H1 (cell line): ENCODE measurements around the gene SPDEF. TPM values are rescaled to one million over a fixed set of nuclear protein-coding genes. Genes with fewer than 3 reads are reported as not detected.

Experiments
- CTCF ChIA-PET: fragments of 300-600 bp; sonication (Branson Sonifier 250); formaldehyde crosslinking; loops from one replicate; lab custom pipeline; 2021; ENCODE audit not compliant: partially characterized antibody; lab: Charles Lee
- POLR2A ChIA-PET: fragments of 300-600 bp; sonication (Branson Sonifier 250); formaldehyde crosslinking; loops from one replicate; lab custom pipeline; 2021; ENCODE audit warnings: inconsistent platforms; ENCODE audit not compliant: partially characterized antibody; lab: Charles Lee
- DNase-seq, 2 experiments: peaks; one replicate each; pipeline versions ENCODE4 v3.0.0 to v3.0.0-alpha.2; 2010 to 2022; ENCODE audit warnings: low spot score in 2 of 2, low read depth in 1 of 2, mixed read lengths in 1 of 2
- FAIRE-seq: peaks from 2 replicates; lab custom pipeline; 2011; peaks lifted over from hg19 to GRCh38; lab: Jason Lieb, UNC
- H2AFZ ChIP-seq: 2 replicates; pipeline ENCODE4 v1.8.1; 2012; ENCODE audit warnings: low read length, inconsistent platforms
- H2AK5ac ChIP-seq: 2 replicates; pipeline ENCODE4 v1.6.1; 2013; ENCODE audit warnings: low read depth, low read length
- H2BK120ac ChIP-seq: replicated peaks from 2 replicates; pipeline ENCODE3; 2013; ENCODE audit warnings: low read depth, low read length, inconsistent platforms
- H2BK12ac ChIP-seq: 2 replicates; pipeline ENCODE4 v1.6.1; 2013; ENCODE audit warnings: low read depth, low read length
- H2BK15ac ChIP-seq: 2 replicates; pipeline ENCODE4 v1.6.1; 2013; ENCODE audit warnings: low read length
- H2BK20ac ChIP-seq: 2 replicates; pipeline ENCODE4 v1.6.1; 2013; ENCODE audit warnings: low read length
- H2BK5ac ChIP-seq: 2 replicates; pipeline ENCODE4 v1.6.1; 2013; ENCODE audit warnings: low read depth, low read length
- H3K14ac ChIP-seq: 2 replicates; pipeline ENCODE4 v1.6.1; 2013; ENCODE audit warnings: inconsistent platforms; ENCODE audit not compliant: insufficient read length
- H3K18ac ChIP-seq: 2 replicates; pipeline ENCODE4 v1.6.1; 2013; ENCODE audit warnings: low read length; ENCODE audit errors: extremely low read depth
- H3K23ac ChIP-seq: 2 replicates; pipeline ENCODE4 v1.6.1; 2013; ENCODE audit warnings: inconsistent platforms; ENCODE audit not compliant: insufficient read length
- H3K23me2 ChIP-seq: 2 replicates; pipeline ENCODE4 v1.6.1; 2013; ENCODE audit warnings: low read depth, low read length
- H3K27ac ChIP-seq: 2 replicates; pipeline ENCODE4 v1.6.1; 2011; ENCODE audit warnings: low read depth, low read length, inconsistent platforms
- H3K27me3 ChIP-seq, 4 experiments: replicated peaks in 1 of 4; 1 replicate in 1 of 4; 2 replicates in 3 of 4; pipeline versions ENCODE4 v1.6.1 to v1.8.1; 2011 to 2013; ENCODE audit warnings: low read length in 3 of 4, mild to moderate bottlenecking in 3 of 4, inconsistent platforms in 2 of 4, mixed read lengths in 2 of 4, moderate library complexity in 1 of 4; ENCODE audit not compliant: control insufficient read depth in 3 of 4, insufficient read depth in 3 of 4; ENCODE audit errors: extremely low read depth in 1 of 4
- H3K36me3 ChIP-seq, 4 experiments: 2 replicates each; pipeline versions ENCODE4 v1.6.1 to v1.8.1; 2011 to 2013; ENCODE audit warnings: mild to moderate bottlenecking in 4 of 4, low read length in 3 of 4, moderate library complexity in 2 of 4, control low read depth in 1 of 4, inconsistent platforms in 1 of 4; ENCODE audit not compliant: insufficient read depth in 4 of 4, control insufficient read depth in 2 of 4
- H3K4ac ChIP-seq: replicated peaks from 2 replicates; pipeline ENCODE3; 2013; ENCODE audit warnings: low read length, low read depth, mixed read lengths, inconsistent platforms; ENCODE audit not compliant: insufficient read length
- H3K4me1 ChIP-seq, 4 experiments: replicated peaks in 1 of 4; 1 replicate in 1 of 4; 2 replicates in 3 of 4; pipeline versions ENCODE4 v1.6.1 to v1.8.1; 2011 to 2013; ENCODE audit warnings: low read length in 3 of 4, inconsistent platforms in 2 of 4, mixed read lengths in 1 of 4; ENCODE audit not compliant: insufficient read depth in 4 of 4, control insufficient read depth in 3 of 4
- H3K4me2 ChIP-seq, 2 experiments: 2 replicates each; pipeline versions ENCODE4 v1.6.1 to v1.8.1; 2011 to 2013; ENCODE audit warnings: low read depth in 2 of 2, low read length in 2 of 2, control low read depth in 1 of 2, inconsistent platforms in 1 of 2, mild to moderate bottlenecking in 1 of 2; ENCODE audit not compliant: insufficient read depth in 1 of 2
- H3K4me3 ChIP-seq, 4 experiments: fragments of 200-600, 300-600 bp in 1 of 4; sonication (generic), shearing (Covaris generic), sonication (Bioruptor Twin) in 1 of 4; 2 replicates each; pipeline versions ENCODE4 v1.5.1 to v1.8.1; 2011 to 2016; ENCODE audit warnings: low read length in 4 of 4, low read depth in 3 of 4, control low read depth in 2 of 4, inconsistent platforms in 2 of 4, mild to moderate bottlenecking in 2 of 4, mixed read lengths in 1 of 4, moderate library complexity in 1 of 4; ENCODE audit not compliant: insufficient read depth in 2 of 4; ENCODE audit errors: extremely low read depth in 1 of 4
- H3K56ac ChIP-seq: replicated peaks from 2 replicates; pipeline ENCODE3; 2013; ENCODE audit warnings: low read depth, mild to moderate bottlenecking, mixed read lengths, low read length, inconsistent platforms; ENCODE audit not compliant: insufficient read length
- H3K79me1 ChIP-seq: 2 replicates; pipeline ENCODE4 v1.6.1; 2013; ENCODE audit warnings: low read depth, low read length, control low read depth
- H3K79me2 ChIP-seq, 2 experiments: 2 replicates each; pipeline versions ENCODE4 v1.6.1 to v1.8.1; 2012 to 2013; ENCODE audit warnings: low read length in 2 of 2, mild to moderate bottlenecking in 2 of 2, inconsistent platforms in 1 of 2; ENCODE audit not compliant: insufficient read depth in 2 of 2, control insufficient read depth in 1 of 2
- H3K9ac ChIP-seq, 4 experiments: replicated peaks in 1 of 4; 1 replicate in 1 of 4; 2 replicates in 3 of 4; pipeline versions ENCODE4 v1.6.1 to v1.8.1; 2011 to 2013; ENCODE audit warnings: low read depth in 3 of 4, low read length in 3 of 4, control low read depth in 2 of 4, mild to moderate bottlenecking in 2 of 4, moderate library complexity in 2 of 4, inconsistent platforms in 1 of 4; ENCODE audit errors: extremely low read depth in 1 of 4
- H3K9me3 ChIP-seq, 2 experiments: 2 replicates each; pipeline versions ENCODE4 v1.6.1 to v1.8.1; 2012 to 2013; ENCODE audit warnings: mild to moderate bottlenecking in 2 of 2, moderate library complexity in 2 of 2, control low read depth in 1 of 2, inconsistent platforms in 1 of 2, low read depth in 1 of 2, low read length in 1 of 2, mixed read lengths in 1 of 2; ENCODE audit not compliant: insufficient read depth in 2 of 2
- H4K20me1 ChIP-seq, 2 experiments: replicated peaks in 1 of 2; 2 replicates each; pipeline versions ENCODE3 to v1.8.1; 2011 to 2013; ENCODE audit warnings: inconsistent platforms in 2 of 2, low read length in 2 of 2, mild to moderate bottlenecking in 1 of 2; ENCODE audit not compliant: insufficient read depth in 2 of 2, control insufficient read depth in 1 of 2
- H4K5ac ChIP-seq: 2 replicates; pipeline ENCODE4 v1.6.1; 2013; ENCODE audit warnings: low read length, low read depth, mixed read lengths, inconsistent platforms; ENCODE audit not compliant: insufficient read length
- H4K8ac ChIP-seq: 2 replicates; pipeline ENCODE4 v1.8.0; 2013; ENCODE audit warnings: mild to moderate bottlenecking, moderate library complexity, low read length, inconsistent platforms; ENCODE audit not compliant: insufficient read depth; ENCODE audit errors: extremely low read depth
- H4K91ac ChIP-seq: replicated peaks from 2 replicates; pipeline ENCODE3; 2013; ENCODE audit warnings: low read length, mixed read lengths, inconsistent platforms; ENCODE audit not compliant: insufficient read length
- ASH2L ChIP-seq: fragments of 200-600, 300-600 bp; sonication (generic); IDR thresholded peaks from one replicate; pipeline ENCODE4 v1.7.1; 2017; ENCODE audit warnings: low read length
- BCL11A ChIP-seq, 2 experiments: IDR thresholded peaks; one replicate each; pipeline ENCODE4 v1.6.1; 2011; ENCODE audit warnings: low read depth in 2 of 2, low read length in 2 of 2, mild to moderate bottlenecking in 2 of 2
- CEBPB ChIP-seq: IDR thresholded peaks from 2 replicates; pipeline ENCODE4 v1.6.1; 2012; ENCODE audit warnings: low read depth, low read length
- CHD1 ChIP-seq: IDR thresholded peaks from 2 replicates; pipeline ENCODE4 v1.6.1; 2012; ENCODE audit warnings: low read depth, low read length, improper control_type of control experiment
- EGR1 ChIP-seq: IDR thresholded peaks from 2 replicates; pipeline ENCODE4 v1.6.1; 2011; ENCODE audit warnings: low read depth, low read length, borderline replicate concordance
- POLR2AphosphoS5 ChIP-seq: IDR thresholded peaks from 2 replicates; pipeline ENCODE4 v1.6.1; 2011; ENCODE audit warnings: low read depth, low read length
- RXRA ChIP-seq: IDR thresholded peaks from 2 replicates; pipeline ENCODE4 v1.6.1; 2011; ENCODE audit warnings: low read depth, mild to moderate bottlenecking, low read length, moderate library complexity; ENCODE audit not compliant: insufficient read depth
- SIRT6 ChIP-seq: IDR thresholded peaks from one replicate; pipeline ENCODE4 v1.7.1; 2012; ENCODE audit warnings: low read length, inconsistent platforms
- SP1 ChIP-seq: IDR thresholded peaks from 2 replicates; pipeline ENCODE4 v1.6.1; 2011; ENCODE audit warnings: low read depth, low read length
- ZNF274 ChIP-seq: IDR thresholded peaks from 2 replicates; pipeline ENCODE4 v1.7.0; 2012; ENCODE audit warnings: low read length, borderline replicate concordance; ENCODE audit errors: extremely low read depth
- WGBS, 2 experiments: shearing (Covaris generic) in 1 of 2; methylation state at CpG; one replicate each; pipeline versions ENCODE4 v1.1.6 to v1.1.7; 2013 to 2015; ENCODE audit warnings: low lambda C conversion rate in 2 of 2, mixed read lengths in 2 of 2, inconsistent platforms in 1 of 2, low coverage in 1 of 2, missing lambda C conversion rate in 1 of 2; ENCODE audit not compliant: insufficient replicate concordance in 2 of 2, insufficient coverage in 1 of 2, insufficient read length in 1 of 2; ENCODE audit errors: extremely low coverage in 1 of 2, missing lambda C conversion rate in 1 of 2; 5-methylcytosine and 5-hydroxymethylcytosine counted together
- polyA plus RNA-seq, 7 experiments: library from polyadenylated mRNA; depleted of rRNA in 3 of 7; stranded (reverse) in 5 of 7; unstranded in 2 of 7; fragments of >200 nt in 5 of 7; fragments of 200-250 nt in 2 of 7; gene quantifications; 1 replicate in 5 of 7; 2 replicates in 1 of 7; 4 replicates in 1 of 7; pipeline versions ENCODE4 v1.2.1 to v1.2.3, GENCODE V29; 2011 to 2013; ENCODE audit warnings: missing spikeins in 2 of 7, mixed read lengths in 2 of 7
- total RNA-seq: library from RNA; stranded (reverse); fragmentation: NEBNext Ultra II Directional; extraction: Animal tissue kit (Norgen Biotek cat#: 25700); gene quantifications from 2 replicates; pipeline ENCODE4 v1.2.1, GENCODE V29; 2021

Gene SPDEF
- total and polyA plus RNA-seq, 2 of the 8 experiments (the other 6 are each of a cell fraction or from before 2014, with no cell fraction given), result 0.15 to 0.30 TPM

- Histone ChIP-seq H3K27ac (no peak overlapping the region), H3K36me3 (no peaks in the 10 kb centered on the region), H2BK5ac (no peak overlapping the region), H3K79me2 (peaks cover 0 to 46% of the 10 kb centered on the region in 2 experiments; a peak in 2 of 4 replicates), H4K20me1 (peaks cover 0 to 12% of the 10 kb centered on the region in 2 experiments), H4K91ac (no peak overlapping the region), H2BK12ac (no peak overlapping the region), H3K79me1 (no peaks in the 10 kb centered on the region), H2BK120ac (no peak overlapping the region), H3K23me2 (peaks cover 2% of the 10 kb centered on the region; the same call in 1 of the 2 replicates), H3K56ac (no peak overlapping the region), H3K18ac (no peak overlapping the region), H3K4me3 (no peak overlapping the region), H3K27me3 (no peaks in the 10 kb centered on the region), H4K8ac (no peak overlapping the region), H3K4me1 (peaks cover 2 to 19% (median 9%) of the 10 kb centered on the region in 4 experiments; a peak in 5 of 7 replicates), H3K4me2 (no peak overlapping the region), H2BK15ac (no peak overlapping the region), H3K9me3 (no peaks in the 10 kb centered on the region), H2AK5ac (no peak overlapping the region), H3K9ac (no peak overlapping the region), H3K23ac (no peak overlapping the region), H2AFZ (no peak overlapping the region), H3K4ac (no peak overlapping the region), H3K14ac (no peak overlapping the region), H2BK20ac (no peak overlapping the region), H4K5ac (no peak overlapping the region)
- ChIA-PET POLR2A (no interaction called here), CTCF (interaction anchor here (0.6 to 2.5 kb wide), 7 partner anchors 9 to 404 kb away, joined by 3 to 14 read pairs (median 4); no protein-coding TSS in a partner anchor)
- no peak for DNase-seq
- TF ChIP-seq POLR2AphosphoS5 (no peak), BCL11A (IDR thresholded peaks at IDR 0.05; ENCODE audit: low read depth in 2 of 2, low read length in 2 of 2) (no peak), SP1 (no peak), CHD1 (no peak), RXRA (no peak), ASH2L (no peak), CEBPB (no peak), ZNF274 (no peak), EGR1 (no peak), SIRT6 (no peak)
- WGBS, 2 experiments, result 90% methylated on average over 5 of the region's 5 CpGs; no CpG with 5 or more reads in 1 of the 2 experiments
- no peak for FAIRE-seq
Measured at GRCh38 chr6:34600101-34600500, 44.0 kb upstream of the SPDEF start.
